Esophagus mucosa (tissue), 1 donor: Measurements from ENCODE around the gene ZFYVE16. TPM values are rescaled to one million over a fixed set of nuclear protein-coding genes. Genes with fewer than 3 reads are reported as not detected.
"Not testable (repeated sequence)": the region's sequence is repeated elsewhere in the genome, so short reads cannot be mapped to it uniquely, and the experiment has no call there.

Experiments used
- ATAC-seq: fragments of 200-7000 bp; cut with Tn5 transposase; one replicate; pipeline ENCODE4 v1.9.1; 2020
- total RNA-seq: library from RNA; stranded (reverse); gene quantifications from one replicate; pipeline ENCODE4 v1.2.4, GENCODE V29; 2023
- donor health status: DM: yes; HTN: yes; CAD: no.

The ZFYVE16 gene
- total RNA-seq, 1 donor from 2014 or later = 21.4 TPM

DNA sequence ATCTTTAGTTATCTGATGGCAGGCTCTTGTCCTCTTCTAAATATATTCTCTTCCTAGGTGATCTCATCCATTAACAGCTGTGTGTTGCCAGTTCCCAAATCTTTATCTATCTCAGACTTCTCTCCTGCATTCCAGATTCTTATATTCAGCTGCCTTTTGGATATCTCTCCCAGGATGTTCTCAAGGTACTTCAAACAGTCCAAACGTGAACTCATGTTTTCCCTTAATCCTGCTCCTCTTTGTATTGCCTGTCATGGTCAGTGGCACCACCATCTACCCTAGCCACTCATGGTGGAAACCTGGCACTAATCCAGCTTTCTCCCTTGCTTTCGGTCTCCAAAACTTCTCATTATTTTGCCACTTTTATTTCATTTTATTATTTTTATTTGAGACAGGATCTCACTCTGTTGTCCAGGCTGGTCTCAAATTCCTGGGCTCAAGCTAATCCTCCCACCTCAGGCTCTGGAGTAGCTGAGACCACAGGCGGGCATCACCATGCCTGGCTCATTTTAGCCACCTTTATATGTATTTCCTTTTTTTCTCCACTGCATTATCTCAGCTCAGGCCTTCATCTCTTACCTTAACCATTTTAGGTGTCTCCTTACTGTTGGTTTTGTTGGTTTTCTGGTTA lies 3.8 kb downstream of the ZFYVE16 start:
- no peak for ATAC-seq

DNA sequence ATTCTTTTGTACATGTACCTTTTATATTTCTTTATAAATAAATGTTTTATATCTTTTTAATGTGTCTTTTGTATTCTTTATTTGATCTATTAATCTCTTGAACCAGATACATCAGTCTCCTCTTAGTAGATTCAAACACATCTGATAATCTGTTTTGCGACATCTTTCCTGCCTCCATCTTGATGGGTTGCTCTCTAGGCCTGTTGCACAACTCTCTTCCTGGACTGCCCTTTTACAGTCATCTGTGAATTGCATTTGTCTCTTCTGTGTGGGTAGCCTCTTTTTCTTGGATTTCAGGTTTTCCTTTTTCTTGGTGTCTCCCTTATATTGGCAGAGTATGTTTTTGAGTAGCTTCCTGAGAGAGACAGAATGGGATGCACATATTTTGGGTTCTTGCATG lies 6.2 kb downstream of the ZFYVE16 start:
- no peak for ATAC-seq

DNA sequence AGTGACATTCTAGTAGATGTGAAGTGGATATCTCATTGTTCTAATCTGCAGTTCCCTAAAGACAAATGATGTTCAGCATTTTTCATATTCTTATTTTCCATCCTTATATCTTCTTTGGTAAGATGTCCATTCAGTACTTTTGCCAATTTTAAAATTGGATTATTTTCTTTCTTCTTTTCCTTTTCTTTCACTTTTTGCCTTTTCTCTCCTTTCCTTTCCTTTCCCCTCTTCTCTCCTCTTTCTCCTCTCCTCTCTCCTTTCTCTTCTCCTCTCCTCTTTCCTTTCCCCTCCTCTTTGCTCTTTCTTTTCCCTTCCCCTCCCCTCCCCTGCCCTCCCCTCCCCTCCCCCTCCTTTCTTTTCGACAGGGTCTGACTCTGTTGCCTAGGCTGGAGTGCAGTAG lies 10.1 kb downstream of the ZFYVE16 start:
- no peak for ATAC-seq

DNA sequence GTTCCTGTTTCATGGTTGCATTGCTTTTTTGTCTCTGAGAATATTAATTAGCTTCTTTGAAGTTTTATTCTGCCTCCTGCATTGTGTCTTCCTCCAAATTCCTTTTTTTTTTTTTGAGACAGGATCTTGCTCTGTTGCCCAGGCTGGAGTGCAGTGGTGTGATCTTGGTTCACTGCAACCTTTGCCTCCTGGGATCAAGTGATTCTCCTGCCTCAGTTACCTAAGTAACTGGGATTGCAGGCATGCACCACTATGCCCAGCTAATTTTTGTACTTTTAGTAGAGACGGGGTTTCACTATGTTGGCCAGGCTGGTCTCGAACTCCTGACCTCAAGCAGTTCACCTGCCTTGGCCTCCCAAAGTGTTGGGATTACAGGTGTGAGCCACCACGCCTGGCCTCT lies 16.5 kb downstream of the ZFYVE16 start:
- ATAC-seq = not testable (repeated sequence)

DNA sequence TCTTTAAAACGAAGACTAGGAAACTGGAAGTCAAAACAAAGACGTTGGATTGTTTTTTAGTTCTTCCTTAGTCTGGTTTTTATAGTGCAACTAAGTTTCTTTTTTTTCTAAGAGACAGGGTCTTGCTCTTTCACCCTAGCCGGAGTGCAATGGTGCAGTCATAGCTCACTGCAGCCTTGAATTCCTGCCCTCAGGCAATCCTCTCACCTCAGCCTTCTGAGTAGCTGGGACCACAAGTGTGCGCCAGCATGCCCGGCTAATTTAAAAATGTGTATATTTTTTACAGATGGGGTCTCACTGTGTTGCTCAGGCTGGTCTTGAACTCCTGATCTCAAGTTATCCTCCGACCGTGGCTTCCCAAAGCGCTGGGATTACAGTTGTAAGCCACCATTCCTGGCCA lies 27.6 kb downstream of the ZFYVE16 start:
- ATAC-seq = no peak

DNA sequence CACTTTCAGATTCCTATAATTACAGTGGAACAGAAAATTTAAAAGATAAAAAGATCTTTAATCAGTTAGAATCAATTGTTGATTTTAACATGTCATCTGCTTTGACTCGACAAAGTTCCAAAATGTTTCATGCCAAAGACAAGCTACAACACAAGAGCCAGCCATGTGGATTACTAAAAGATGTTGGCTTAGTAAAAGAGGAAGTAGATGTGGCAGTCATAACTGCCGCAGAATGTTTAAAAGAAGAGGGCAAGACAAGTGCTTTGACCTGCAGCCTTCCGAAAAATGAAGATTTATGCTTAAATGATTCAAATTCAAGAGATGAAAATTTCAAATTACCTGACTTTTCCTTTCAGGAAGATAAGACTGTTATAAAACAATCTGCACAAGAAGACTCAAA lies 29.5 kb downstream of the ZFYVE16 start:
- ATAC-seq = no peak

DNA sequence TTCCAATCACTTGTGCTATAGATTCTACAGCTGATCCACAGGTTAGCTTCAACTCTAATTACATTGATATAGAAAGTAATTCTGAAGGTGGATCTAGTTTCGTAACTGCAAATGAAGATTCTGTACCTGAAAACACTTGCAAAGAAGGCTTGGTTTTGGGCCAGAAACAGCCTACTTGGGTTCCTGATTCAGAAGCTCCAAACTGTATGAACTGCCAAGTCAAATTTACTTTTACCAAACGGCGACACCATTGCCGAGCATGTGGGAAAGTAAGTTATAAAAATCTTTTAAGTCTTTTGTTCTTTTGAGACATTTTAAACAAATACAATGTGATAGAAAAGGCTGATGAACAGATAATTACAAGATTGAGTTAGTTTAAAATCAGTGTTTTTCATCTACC lies 30.9 kb downstream of the ZFYVE16 start:
- ATAC-seq = no peak

DNA sequence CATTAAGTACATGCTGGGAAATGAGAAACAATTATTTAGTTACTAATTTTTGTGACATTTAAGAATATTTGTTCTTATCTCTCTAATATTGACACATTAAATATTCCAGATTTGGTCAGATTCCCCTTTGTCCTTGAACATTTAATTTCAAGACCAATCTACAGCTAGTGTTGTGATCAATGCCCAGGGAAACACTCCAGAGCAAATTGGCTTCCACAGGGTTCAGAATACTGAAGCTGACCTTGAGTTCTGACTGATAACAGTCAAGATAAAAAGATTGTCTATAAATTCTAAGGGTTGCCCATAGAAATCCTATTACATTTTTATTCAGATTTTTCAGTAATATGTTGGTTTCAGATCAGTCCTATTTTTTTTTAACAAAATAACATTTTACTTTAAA lies 31.3 kb downstream of the ZFYVE16 start:
- no peak for ATAC-seq

DNA sequence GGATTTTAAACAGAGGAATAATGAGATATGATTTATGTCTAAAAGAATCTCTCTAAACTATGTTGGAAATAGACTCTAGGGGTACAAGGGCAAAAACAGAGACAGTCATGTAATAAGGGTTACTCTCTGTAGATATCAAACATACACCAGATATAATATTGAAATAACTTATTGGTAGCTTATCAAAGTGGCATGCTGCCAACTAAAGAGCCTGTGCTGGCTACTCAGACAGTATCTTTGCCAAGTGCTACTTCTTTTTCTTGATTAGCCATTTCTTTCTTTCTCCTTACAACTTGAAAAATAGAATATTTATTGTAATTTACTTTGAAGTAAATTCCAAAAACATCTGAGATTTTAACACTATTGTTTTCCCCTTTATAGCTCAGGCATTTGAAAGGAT lies 34.9 kb downstream of the ZFYVE16 start:
- no peak for ATAC-seq

DNA sequence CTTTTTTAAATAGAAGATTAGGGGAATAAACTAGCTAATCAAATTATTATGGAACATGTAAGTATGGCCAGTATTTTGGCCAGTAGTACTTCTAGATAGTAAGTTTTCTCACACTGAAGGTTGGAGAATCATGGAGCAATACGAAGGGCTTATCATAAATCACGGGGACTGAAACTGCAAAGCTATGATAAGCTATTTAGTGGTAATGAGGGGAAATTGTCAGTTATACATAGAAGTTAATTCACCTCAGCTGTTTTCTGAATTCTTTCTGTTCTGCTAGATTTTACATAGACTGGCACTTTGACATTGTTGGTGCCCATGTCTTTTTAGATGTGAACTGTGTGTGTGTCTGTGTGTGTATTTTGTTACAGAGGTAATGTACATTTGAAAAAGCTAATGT lies 45.5 kb downstream of the ZFYVE16 start:
- ATAC-seq = no peak

DNA sequence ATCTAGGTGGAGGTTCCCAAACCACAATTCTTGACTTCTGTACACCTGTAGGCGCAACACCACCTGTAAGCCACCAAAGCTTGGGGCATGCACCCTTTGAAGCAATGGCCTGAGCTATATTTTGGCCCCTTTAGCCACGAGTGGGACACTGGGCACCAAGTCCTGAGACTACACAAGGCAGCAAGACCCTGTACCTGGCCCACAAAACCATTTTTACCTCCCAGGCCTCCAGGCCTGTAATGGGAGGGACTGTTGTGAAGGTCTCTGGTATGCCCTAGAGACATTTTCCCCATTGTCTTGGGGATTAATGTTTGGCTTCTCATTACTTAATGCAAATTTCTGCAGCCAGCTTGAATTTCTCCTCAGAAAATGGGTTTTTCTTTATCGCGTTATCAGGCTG lies 55.4 kb downstream of the ZFYVE16 start:
- ATAC-seq = no peak

DNA sequence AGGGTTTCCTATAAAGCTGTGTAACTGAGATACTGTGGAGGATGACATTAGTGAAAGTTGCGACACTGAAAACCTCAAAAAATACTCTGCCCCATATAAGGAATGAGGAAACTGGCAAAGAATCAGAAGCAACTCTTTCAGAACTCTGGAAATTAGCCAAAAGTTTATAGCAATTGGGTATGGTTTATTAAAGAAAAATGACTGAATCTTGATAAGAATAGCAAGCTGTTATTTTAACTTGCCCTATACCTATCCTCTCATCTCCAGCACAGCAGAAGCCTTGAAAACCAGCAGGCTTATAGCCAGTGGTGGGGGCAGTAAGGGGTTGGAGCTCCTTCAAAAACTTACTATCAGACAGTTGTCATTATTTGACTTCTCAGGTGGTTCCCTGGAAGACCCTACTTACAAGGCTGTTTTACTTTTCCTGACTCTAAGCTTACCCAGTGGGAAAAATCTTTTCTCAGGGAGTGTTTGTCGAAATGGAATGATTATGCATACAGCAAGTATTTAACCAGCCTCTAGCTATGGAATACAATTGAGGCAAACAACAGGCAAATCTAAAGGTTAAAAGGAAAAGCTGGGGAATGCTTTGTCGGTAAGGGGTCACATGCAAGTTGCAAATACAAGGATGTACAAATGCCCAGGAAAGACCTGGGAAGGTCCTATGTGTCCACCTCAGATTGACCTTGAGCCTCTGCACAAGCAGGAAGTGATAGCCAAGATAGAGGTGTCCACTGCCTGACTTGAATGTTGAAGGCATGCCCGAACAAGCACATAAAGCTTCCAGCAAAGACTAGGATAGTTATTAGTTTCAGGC lies 59.0 kb downstream of the ZFYVE16 start:
- peak; percentile 84 for ATAC-seq

DNA sequence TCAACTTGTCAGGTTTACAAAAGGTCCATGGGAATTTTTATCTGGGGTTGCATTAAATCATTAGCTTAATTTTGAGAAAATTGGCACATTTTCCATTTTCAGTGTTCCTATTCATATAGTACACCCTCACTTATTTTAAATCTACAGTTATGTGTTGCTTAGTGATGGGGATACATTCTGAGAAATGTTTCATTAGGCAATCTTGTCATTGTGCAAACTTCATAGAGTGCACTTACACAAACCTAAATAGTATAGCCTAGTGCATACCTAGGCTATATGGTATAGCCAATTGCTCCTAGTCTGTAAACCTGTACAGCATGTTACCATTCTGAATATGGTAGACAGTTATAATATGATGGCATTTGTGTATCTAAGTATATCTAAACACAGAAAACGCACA lies 60.3 kb downstream of the ZFYVE16 start:
- no peak for ATAC-seq

DNA sequence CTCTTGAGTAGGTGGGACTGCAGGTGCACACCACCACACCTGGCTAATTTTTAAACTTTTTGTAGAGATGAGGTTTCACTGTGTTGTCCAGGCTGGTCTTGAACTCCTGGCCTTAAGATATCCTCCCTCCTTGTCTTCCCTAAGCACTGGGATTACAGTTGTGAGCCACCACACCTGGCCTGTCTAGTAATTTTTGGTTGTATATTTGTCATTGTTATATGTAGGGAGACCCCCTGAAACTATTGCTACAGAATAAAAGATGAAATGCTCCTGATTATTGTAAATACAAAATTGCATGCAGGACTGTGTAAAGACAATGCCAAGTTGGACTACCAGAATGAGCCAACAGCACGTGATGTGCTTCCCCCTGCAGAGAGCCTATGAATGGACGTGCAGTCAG lies 62.8 kb downstream of the ZFYVE16 start:
- not testable (repeated sequence) for ATAC-seq

DNA sequence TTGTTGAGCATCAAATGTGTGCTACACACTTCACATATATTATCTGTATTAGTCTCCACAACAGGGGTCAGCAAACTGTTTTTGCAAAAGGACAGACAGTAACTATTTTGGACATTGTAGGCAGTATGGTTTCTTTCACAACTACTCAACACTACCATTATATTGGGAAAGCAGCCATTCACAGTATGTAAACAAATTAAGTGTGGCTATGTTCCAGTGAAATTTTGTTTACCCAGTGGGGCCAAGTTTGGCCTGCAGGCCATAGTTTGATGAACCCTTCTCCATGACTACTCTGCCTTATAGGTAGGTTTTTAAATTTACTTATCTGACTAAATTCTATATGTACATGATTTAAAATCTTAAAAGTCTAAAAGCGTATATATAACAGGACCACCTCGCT lies 67.1 kb downstream of the ZFYVE16 start:
- ATAC-seq = no peak

DNA sequence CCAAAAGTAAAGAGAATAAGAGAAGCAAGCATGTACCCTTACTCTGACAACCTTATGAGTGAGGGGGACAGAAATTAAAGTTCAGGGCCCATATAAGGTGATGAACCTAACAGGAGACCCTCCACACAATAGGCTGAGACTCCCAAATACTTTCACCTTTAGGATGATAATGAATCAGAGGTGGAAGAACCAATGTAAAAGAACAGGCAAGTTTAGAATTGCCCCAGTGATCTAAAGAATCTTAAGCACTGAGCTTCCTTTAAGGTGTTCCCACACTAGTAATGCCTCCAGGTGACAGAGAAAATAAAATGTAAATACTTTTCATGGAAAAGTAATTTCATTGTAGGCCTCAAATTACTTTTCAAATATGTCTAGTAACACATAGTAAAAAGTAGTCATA lies 71.8 kb downstream of the ZFYVE16 start:
- peak; percentile 57 for ATAC-seq

DNA sequence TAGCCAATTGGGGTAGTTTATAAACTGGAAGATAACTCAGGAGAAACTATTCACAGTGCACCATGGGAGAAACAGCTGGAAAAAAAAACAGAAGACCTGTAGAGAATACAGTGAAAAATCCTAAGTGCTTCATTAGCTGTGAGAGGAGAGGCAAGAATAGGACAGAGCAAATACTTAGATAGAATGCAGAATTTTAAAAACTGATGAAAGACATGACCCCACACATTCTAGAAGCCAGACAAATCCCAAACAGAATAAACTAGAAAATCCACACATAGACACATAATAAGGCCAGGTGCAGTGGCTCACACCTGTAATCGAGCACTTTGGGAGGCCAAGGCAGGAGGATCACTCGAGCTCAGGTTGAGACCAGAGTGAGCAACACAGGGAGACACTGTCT lies 72.5 kb downstream of the ZFYVE16 start:
- no peak for ATAC-seq

DNA sequence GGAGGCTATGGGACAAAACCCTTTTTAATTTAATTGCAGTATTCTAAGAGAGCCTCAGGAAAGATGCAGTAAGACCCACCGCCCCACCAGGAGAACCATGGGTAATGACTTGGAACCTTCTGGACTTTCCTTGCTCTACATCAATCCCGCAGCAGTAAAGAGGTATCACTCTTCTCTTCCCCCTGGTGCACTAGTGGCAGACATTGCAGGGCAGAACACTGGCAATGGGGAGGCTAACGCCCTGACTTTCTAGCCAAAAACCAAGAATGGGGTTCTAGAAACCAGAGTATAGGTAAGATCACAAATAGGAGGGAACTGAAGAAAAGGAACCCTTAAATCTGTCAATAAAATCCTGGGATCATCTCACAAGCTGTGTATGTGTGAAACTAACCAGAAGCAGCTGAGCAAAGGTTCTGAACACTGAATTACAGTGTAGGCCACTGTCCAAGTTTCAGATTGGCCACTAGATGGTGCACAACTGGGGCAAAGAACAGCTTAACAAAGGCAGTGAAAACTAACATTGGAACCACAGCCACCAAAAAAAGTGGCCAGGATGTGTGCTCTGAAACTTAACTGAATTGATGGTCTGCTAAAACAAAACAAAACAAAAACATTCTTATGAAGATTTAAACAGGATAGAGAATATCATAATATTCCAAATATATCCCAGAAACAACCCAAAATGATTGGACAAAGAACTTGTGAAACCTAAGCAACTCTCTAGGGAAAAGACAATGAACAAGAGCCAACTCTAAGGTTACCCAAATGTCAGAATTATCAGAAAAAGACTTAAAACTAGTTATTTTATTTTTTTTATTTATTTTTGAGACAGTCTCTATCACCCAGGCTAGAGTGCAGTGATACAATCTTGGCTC lies 73.4 kb downstream of the ZFYVE16 start:
- ATAC-seq = peak; percentile 76

DNA sequence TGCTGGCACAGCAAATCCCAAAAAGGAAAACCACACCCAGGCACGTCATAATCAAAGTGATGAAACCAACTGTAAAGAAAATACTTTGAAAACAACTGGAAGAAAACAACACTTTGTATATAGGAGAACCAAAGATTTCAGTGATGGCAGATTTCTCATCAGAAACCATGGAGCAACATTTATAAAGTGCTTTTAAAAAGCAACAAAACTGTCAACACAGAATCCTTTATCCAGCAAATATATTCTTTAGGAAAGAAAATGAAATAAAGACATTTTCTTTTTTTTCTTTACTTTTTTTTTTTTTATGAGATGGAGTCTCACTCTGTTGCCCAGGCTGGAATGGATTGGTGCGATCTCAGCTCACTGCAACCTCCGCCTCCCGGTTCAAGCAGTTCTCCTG lies 74.7 kb downstream of the ZFYVE16 start:
- ATAC-seq = no peak

DNA sequence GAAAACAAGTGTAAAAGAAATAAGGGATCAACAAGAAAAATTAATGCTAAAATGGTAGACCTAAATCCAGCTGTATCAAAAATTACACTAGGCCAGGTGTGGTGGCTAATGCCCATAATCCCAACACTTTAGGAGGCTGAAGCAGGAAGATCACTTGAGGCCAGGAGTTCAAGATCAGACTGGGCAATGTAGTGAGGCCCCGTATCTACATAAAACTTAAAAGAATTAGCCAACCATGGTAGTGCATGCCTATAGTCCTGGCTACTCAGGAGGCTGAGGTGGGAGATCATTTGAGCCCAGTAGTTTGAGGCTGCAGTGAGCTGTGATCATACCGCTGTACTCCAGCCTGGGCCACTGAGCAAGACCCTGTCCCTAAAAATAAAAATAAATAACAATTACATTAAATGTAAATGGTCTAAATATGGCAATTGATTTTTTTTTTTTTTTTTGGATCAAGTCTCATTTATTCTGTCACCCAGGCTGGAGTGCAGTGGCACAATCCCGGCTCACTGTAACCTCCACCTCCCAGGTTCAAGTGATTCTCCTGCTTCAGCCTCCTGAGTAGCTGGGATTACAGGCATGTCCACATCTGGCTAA lies 75.9 kb downstream of the ZFYVE16 start:
- ATAC-seq = no peak

DNA sequence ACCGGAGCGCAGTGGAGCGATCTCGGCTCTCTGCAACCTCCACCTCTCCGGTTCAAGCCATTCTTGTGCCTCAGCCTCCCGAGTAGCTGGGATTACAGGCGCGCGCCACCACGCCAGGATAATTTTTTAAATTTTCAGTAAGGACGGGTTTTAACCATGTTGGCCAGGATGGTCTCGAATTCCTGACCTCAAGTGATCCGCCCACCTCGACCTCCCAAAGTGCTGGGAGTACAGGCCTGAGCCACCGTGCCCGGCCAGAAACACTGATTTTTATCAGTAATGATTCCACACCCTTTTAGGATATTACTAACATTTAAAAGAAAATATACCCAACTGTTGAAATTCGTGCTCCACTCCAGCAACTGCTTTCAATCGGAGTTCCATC lies 79.6 kb downstream of the ZFYVE16 start:
- no peak for ATAC-seq

DNA sequence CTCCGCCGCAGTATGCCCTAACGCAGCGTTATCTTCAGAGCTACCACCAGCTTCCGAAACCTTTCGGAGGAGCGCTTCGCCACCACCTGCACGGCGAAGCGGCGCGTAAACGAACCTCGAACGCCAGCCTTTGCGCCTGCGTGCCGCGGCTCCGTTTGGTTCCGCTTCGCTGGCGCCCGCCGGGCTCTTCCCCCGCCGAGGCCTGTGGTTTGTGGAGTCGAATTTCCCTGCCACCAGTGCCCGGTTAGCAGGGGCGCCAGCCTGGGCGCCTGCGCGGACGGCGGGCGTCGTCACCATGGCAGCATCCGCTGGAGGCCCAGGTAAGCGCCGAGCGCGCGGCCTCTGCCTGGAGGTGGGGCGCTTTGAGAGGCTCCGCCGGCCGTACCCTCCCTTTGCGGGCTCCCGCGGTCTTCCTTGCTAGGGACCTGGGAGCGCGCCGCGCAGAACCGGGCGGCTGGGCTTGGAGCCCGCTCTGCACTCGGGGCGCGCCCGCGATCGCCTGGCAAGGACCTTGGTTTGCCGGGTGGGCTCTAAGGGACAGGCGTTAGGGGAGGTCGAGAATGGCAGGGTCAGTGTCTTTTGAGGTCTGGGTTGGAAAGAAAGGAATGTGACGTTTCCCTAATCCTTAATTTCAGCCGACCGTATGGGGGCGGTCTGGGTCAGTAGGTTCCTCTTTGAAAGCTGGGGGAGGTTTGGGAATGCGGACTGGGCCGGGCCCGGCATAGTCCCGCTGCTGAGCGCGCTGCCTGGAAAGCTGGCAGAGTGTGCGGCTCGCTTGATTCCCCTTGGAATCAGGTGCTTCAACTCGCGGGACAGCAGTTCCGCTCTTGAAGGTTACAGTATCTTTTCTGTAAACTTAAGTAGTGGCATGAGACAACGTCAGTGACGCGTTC lies 80.2 kb downstream of the ZFYVE16 start, which contains the start of gene FAM151B:
Gene FAM151B, plus strand, starts transcription at position 272 of the 893 bp plus-strand sequence. Its CDS starts 24 bp downstream, at position 296.
- peak; percentile 97 for ATAC-seq
